Right atrium auricular region (tissue), 2 donors: ENCODE data around the gene MMEL1. TPM values are rescaled to one million over a fixed set of nuclear protein-coding genes. Genes with fewer than 3 reads are reported as not detected.

Experiments
- DNase-seq: peaks from one replicate; pipeline ENCODE4 v3.0.0-alpha.2; 2019; ENCODE audit warnings: low spot score
- H3K27ac ChIP-seq, 2 donors: fragments of 200-600 bp; sonication (generic); 1 replicate in 1 of 2; 2 replicates in 1 of 2; pipeline ENCODE4 v1.5.1; 2016 to 2019
- H3K27me3 ChIP-seq, 2 donors: fragments of 200-600 bp; sonication (generic); one replicate each; pipeline versions ENCODE4 v1.5.1 to v1.6.0; 2017 to 2019
- H3K36me3 ChIP-seq: fragments of 200-600 bp; sonication (generic); one replicate; pipeline ENCODE4 v1.5.1; 2016
- H3K4me1 ChIP-seq, 2 donors: fragments of 200-600 bp; sonication (generic); one replicate each; pipeline versions ENCODE4 v1.5.1 to v1.6.0; 2017 to 2019
- H3K4me3 ChIP-seq, 2 donors: fragments of 200-600 bp; sonication (generic); 1 replicate in 1 of 2; 2 replicates in 1 of 2; pipeline ENCODE4 v1.5.1; 2017 to 2019; ENCODE audit warnings: mild to moderate bottlenecking in 1 of 2, moderate library complexity in 1 of 2
- H3K9me3 ChIP-seq, 2 donors: fragments of 200-600 bp; sonication (generic); one replicate each; pipeline ENCODE4 v1.5.1; 2019
- CTCF ChIP-seq, 2 donors: fragments of 200-600 bp; sonication (generic); IDR thresholded peaks; one replicate each; pipeline ENCODE4 v1.5.1; 2019; ENCODE audit warnings: antibody characterized with exemption in 2 of 2
- total RNA-seq, 2 donors: library from RNA; depleted of rRNA; stranded (reverse); fragments of >200 nt; gene quantifications; one replicate each; pipeline ENCODE4 v1.1.0, GENCODE V29; 2016

MMEL1 gene
- total RNA-seq, 2 donors from 2014 or later = not detected

GRCh38 chr1:2602311-2602835 is 30.4 kb downstream of the MMEL1 start:
- H3K4me3 ChIP-seq = no peak overlapping the region
- no peak for DNase-seq
- no peak for TF ChIP-seq CTCF (IDR thresholded peaks at IDR 0.05)
- peaks cover 0 to 22% of the 10 kb centered on the region in 2 donors for H3K9me3 ChIP-seq
- H3K27me3 ChIP-seq = no peaks in the 10 kb centered on the region
- no peak overlapping the region for H3K27ac ChIP-seq
- H3K36me3 ChIP-seq = no peaks in the 10 kb centered on the region
- H3K4me1 ChIP-seq = no peaks in the 10 kb centered on the region

DNA sequence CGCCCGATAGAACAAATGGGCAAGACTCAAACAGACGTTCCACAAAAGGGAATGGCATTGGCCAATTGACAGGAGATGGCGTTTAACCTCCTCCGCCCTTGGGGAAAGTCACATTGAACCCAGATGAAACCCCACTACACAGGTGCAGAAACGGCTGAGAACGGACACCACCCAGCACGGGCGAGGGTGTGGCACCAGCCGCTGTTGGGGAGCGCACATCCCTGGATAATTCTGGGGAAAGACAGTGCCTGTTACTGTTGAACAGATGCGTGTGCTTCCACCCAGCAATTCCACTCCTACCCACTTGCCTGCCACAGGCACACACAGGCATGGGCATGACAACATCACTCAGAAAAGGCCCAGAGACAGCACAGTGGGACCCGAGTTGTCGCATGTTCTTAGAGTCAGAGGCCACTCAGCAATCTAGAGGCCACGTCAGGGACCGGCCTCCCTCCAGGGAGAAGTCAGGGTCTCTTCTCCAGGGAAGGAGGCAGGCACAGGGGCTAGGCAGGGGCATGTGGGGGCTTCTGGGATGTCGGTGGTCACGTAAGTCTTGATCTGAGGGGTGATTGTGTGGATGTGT is 31.0 kb downstream of the MMEL1 start:
- Histone ChIP-seq H3K4me3 (no peak overlapping the region), H3K4me1 (no peaks in the 10 kb centered on the region), H3K27me3 (no peaks in the 10 kb centered on the region), H3K9me3 (peaks cover 0 to 22% of the 10 kb centered on the region in 2 donors), H3K36me3 (no peaks in the 10 kb centered on the region), H3K27ac (no peak overlapping the region)
- DNase-seq = no peak
- TF ChIP-seq CTCF (IDR thresholded peaks at IDR 0.05) = no peak

DNA sequence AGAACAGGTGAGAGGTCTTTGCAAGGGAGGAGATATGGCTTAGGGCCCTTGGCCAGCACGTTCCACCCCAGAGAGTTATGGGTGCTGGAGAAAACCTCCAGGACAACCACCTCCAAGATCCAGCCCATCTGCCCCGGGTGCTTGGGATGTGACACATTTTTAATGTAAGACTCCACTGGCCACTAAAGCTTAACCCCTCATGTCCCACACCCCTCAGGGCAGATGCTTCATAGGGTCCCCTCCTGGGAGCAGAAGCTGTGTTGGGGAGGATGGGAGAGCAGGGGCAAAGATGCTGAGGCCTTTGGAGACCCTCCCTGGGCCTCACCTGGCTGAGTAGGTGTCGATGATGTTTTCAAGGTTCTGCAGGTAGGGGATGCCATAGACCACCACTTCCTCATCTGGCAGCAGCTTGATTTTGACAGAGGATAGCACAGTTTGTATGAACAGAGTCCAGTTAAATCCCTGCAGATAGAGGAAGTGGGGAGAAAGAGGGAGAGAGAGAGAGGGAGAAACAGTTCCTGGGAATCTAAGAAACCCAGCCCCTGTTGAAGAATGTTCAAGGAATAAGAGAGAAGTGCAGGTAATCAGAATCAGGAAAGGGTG is 34.4 kb downstream of the MMEL1 start:
- Histone ChIP-seq H3K4me3 (no peak overlapping the region), H3K27ac (no peak overlapping the region), H3K36me3 (no peaks in the 10 kb centered on the region), H3K27me3 (no peaks in the 10 kb centered on the region), H3K4me1 (peaks cover 0 to 11% of the 10 kb centered on the region in 2 donors), H3K9me3 (peaks cover 0 to 22% of the 10 kb centered on the region in 2 donors)
- no peak for DNase-seq
- TF ChIP-seq CTCF (IDR thresholded peaks at IDR 0.05) = no peak

GRCh38 chr1:2597441-2598328 is 35.1 kb downstream of the MMEL1 start:
- Histone ChIP-seq H3K27me3 (no peaks in the 10 kb centered on the region), H3K9me3 (peaks cover 0 to 22% of the 10 kb centered on the region in 2 donors)
- no peak for DNase-seq

More at GRCh38 chr1:2597441-2598328, 35.1 kb downstream of the MMEL1 start:
- no peaks in the 10 kb centered on the region for H3K36me3 ChIP-seq
- no peak overlapping the region for H3K4me3 ChIP-seq
- H3K27ac ChIP-seq = no peak overlapping the region
- TF ChIP-seq CTCF (IDR thresholded peaks at IDR 0.05) = no peak
- H3K4me1 ChIP-seq = peaks cover 0 to 16% of the 10 kb centered on the region in 2 donors
